SKM-1 treated with dmso at 0.1 percent for 144 hours (cell line): ENCODE measurements around the gene AKT3.

ENCODE experiments used
- DNase-seq: peaks from one replicate; lab custom pipeline; 2025; ENCODE audit not compliant: unreplicated experiment; lab: John Stamatoyannopoulos, UW

The AKT3 gene

DNA sequence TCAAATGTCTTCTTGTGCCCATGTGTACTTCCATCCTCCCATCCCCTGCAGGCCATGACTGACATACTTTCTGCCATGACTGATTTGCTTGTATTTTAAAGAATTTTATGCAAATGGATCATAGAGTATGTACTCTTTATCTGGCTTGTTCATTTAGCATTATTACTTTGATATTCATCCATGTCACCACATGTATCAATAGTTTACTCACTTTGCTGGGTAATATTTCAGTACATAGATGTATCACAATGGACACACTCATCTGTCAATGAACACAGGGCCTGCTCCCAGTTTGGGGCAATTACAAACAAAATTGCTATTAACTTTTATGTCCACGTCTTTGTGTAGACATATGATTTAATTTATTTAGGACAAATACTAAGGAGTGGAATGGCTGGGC lies 335.1 kb downstream of the AKT3 start:
- no peak for DNase-seq

DNA sequence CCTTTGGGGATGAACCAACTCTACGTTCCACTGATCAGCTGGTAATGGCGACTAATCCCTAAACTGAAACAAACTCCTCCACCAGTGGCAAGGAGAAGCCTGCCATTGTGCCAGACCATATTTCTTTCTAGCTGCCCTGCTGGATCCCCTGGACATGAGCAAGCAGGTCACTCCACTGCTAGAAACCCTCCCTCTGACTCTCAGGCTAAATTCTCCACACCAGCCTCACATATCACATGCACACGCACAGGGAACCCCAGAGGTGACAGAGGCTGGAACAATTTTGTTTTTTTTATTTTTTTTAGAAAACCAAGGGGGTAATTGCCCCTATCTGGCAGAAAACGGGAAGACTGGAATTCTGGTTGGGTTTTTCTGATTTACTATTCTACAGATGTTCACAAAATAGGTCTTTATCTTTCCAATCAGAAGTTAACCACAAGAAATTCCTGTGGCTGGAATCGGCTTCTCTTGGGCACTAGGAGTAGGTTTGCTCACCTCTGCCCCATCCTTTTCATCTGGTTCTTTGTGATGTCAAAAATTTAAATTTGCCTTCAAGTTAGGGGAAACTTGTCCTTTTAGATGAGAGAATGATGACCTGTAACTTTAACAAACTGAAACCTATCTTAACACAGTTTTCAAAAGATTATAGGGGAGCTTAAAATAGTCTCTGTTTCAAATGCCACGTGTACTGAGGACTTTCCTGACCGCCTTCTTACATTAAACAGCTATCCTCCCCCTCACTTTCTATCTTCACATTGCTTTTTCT lies 336.1 kb downstream of the AKT3 start:
- no peak for DNase-seq

DNA sequence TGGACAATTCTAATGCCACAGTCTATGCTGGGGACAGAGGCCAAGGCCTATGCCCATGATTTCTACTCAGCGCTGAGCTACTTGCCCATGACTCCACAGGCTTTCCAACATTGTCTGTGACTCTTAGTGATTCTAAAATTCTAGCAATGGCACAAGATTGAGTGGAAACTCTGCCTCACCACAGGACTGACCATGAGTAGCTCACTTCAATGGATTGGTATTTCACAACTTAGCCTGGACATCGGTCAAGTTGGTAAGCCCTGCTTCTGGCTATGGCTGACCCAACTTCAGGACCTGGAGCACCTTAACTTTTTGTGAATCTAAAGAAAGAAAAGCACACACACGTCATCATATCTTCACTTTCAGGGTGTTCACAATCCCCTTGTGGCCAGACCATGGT lies 339.1 kb downstream of the AKT3 start:
- DNase-seq: no peak

DNA sequence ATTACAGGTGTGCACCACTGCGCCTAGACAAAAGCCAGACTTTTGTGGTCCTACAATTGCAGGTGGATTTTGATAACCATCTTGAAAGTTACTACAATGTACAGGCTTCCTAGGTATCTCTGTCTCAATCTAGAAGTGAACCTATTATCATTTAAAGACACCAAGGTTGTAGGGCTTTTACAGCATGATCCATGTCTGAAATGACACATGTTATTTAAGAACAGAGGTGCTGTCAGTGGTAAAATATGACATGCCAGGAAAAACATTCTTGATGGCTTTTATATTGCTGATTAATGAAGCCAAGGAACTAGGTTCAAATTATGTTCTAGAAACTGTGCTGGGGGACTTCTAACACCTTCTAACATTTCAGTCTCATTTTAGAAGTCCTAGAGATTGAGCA lies 341.1 kb downstream of the AKT3 start:
- DNase-seq: no peak

DNA sequence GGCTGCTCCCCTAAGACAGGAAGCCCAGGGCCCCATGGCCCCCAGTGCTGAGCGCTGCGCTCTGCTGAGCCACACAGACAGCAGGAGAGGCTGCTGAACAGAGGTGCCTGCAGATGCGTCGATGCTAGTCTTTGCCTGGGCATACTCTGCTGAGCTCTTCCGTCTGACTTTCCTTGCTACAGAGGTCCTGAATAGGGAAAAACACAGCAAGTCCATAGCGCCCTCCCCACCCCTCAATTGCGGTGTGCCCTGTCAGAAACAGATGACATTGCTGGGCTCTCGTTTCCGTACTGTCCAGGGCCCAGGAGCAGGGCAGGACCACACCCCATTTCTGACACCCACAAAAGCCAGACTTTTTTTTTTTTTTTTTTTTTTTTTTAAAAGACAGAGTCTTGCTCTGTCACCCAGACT lies 341.7 kb downstream of the AKT3 start:
- DNase-seq: no peak

- DNase-seq: no peak
Measured at GRCh38 chr1:243507672-243508302, 342.3 kb downstream of the AKT3 start.

DNA sequence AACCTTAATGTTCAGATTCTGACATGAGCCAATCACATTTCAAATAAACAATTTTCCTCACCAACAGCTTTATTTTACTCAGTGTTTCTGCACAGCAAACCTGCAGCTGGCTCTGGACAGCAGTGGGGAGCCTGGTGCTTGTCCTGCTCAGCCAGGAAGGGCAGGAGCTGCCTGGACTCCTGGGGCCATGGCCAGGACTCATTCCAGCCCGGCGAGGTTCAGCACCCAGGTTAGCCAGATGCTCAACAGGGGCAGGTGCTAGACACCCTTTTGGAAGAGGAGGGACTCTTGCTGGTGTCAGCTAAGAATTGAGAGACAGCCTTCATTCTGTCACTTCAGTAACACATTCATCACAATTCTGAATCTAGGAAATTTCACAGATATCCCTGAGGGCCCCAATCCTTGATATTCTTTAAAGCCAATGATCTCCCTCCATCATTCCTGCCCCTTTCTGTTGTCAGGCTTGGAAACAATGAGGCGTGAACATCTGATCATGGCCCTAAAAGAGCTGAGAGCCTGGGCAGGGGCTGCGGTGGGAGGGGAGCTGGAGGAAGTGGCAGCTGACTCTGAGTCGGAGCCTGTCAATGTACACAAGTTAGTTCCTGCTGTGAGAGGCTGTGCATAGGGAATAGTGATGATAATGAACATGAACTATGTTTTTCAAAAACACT lies 342.9 kb downstream of the AKT3 start:
- DNase-seq: no peak

- no peak for DNase-seq
Measured at GRCh38 chr1:243505986-243506689, 343.9 kb downstream of the AKT3 start.

DNA sequence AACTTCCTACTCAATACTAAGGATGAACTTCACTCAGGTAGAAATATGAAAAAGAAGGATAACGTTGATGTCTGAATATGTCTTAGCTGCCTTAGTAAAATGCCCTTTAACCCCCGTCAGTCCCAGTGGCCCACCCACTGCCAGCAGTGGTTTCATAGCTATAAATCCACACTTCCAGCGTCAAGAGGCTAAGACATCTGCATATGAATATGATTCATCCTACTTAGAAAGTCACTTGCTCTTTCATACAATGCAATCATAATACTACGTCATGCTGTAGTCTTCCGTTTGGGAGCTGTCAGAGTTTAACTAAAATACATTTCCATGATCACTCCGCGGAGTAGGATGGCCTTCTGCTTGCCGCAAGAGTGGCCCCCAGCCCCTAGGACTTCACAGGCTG lies 346.9 kb downstream of the AKT3 start:
- no peak for DNase-seq

DNA sequence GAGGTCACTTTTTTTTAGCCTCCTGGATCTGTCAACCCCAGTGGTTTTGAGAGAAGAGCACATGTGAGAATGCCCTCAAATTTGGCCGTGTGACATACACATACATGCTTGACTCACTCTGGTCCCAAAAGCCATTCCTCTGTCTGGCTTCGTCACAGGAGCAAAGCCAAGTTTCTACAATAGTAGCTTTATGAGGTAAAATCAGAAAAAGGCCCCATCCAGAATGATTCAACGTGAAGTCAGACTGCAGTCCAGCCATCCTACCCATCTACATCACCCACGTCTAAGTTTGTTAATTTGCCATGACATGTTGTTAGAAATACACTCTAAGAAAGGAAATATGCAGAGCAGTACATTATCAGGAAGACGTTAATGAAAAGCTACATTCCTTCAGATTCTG lies 349.0 kb downstream of the AKT3 start:
- no peak for DNase-seq

- DNase-seq: no peak
Measured at GRCh38 chr1:243500512-243500911, 349.5 kb downstream of the AKT3 start.

GRCh38 chr1:243499711-243500110 lies 350.3 kb downstream of the AKT3 start:
- no peak for DNase-seq

GRCh38 chr1:243499248-243499647 lies 350.8 kb downstream of the AKT3 start:
- DNase-seq: no peak

DNA sequence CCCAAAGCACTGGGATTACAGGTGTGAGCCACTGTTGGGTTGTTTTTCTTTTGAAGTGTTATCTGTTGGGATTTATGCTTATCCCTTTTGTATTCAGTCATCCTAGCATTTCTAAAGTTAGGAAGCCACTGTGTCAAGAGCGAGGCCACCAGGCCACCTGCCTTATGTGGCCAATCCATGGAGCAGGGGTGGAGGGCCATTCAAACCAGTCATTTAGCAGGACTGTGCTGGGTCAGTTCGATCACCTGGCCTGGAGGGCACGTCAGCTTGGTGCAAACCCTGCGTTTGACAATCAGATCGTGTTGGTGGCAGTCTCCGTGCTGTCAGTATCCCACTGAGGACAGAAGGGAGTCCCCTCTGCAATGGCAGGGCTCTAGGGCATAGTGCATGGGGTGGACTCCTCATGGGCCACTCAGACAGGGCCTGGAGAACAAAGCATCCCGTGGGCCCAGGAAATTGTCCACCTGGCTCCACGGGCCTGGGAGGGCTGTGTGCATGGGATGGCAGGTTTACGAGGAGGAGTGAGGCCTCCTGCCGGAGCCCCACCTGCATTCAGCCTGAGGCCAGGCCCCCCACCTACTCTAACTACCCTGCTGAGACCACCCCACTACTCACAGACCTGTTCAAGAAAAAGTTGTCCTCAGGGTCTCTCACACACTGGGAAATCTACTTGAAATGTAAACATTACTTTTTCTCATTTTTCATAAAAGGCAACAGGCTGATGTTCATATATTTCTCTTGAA lies 351.9 kb downstream of the AKT3 start:
- no peak for DNase-seq

GRCh38 chr1:243496806-243497205 lies 353.2 kb downstream of the AKT3 start:
- DNase-seq: no peak

DNA sequence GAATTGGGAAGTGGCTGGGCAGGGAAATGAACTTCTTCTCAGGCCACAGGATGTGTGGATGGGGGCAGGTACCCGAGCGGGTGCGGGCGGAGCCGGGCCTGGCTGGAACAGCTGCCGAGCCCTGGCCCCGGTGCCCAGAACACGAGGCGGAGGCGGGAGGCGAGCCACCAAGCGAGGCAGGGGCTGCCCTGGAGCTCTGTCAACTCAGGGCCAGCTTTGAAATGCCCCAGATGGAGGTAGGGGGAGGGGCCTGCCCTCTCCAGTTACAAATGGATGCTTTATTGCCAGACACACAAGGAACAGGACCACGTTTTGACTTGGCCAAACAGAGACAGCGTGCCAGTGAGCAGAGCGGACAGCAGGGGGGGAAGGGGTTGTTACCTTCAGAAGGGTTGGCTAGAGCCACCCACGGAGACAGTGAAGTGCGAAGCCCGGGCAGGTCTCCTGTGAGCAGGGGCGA lies 353.8 kb downstream of the AKT3 start:
- no peak for DNase-seq

- DNase-seq: peak; percentile 95
Measured at GRCh38 chr1:243495442-243496186, 354.4 kb downstream of the AKT3 start.

DNA sequence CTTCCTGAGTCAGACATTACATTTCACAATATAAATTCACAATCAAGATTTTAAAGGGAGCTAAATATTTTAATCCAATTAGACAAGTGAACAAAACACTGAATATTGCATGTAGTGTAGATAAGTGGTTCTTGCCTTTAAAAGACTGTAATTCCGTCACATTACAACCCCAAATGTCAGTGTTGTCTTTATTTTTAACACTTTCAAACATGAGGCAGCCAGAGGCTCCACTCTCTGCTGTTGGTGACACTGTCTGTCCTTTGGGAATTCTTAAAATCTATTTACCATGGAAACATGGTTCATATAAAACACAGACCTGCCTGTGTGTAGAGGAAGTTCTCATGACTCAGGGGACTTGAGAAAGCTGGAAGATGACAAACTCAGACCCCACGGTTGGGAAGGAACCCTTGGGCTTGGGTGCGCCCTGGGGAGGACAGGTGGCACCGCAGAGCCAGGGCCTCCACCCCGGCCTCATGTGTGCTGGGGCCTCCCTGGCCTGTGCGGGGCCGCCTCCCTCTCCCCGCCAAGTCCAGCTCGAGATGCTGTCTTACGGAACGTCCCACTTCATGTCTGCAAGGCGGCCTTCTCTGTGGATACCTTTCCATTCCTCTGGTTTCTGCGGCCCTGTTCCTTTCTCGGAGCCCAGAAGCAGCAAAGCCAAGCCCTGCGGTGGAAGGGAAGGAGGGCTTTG lies 355.2 kb downstream of the AKT3 start:
- DNase-seq: no peak
